MM.1S (cell line): ENCODE measurements around the gene CUBN.

Source experiments
- DNase-seq: peaks from one replicate; pipeline ENCODE4 v3.0.0-alpha.2; 2015
- H2AFZ ChIP-seq: fragments of 300-600 bp; sonication (generic); 2 replicates; pipeline ENCODE4 v1.6.0; 2016; ENCODE audit warnings: antibody characterized with exemption, low read length
- H3F3A ChIP-seq: fragments of 300-600 bp; sonication (generic); 2 replicates; pipeline ENCODE4 v1.6.1; 2016; ENCODE audit warnings: mild to moderate bottlenecking, antibody characterized with exemption, low read length, moderate library complexity, mixed read lengths; ENCODE audit not compliant: insufficient read depth
- H3K27ac ChIP-seq: fragments of 300-600 bp; sonication (generic); 2 replicates; pipeline ENCODE4 v1.5.1; 2016; ENCODE audit warnings: mild to moderate bottlenecking, low read length
- H3K27me3 ChIP-seq: fragments of 300-600 bp; sonication (generic); replicated peaks from 2 replicates; pipeline ENCODE4 v1.6.0; 2016; ENCODE audit warnings: low read length; ENCODE audit not compliant: insufficient read depth
- H3K36me3 ChIP-seq: fragments of 300-600 bp; sonication (generic); replicated peaks from 2 replicates; pipeline ENCODE4 v1.6.1; 2016; ENCODE audit warnings: mild to moderate bottlenecking, low read length, mixed read lengths; ENCODE audit not compliant: insufficient read depth
- H3K4me1 ChIP-seq: fragments of 300-600 bp; sonication (generic); 2 replicates; pipeline ENCODE4 v1.6.1; 2016; ENCODE audit warnings: low read length, mixed read lengths
- H3K4me2 ChIP-seq: fragments of 300-600 bp; sonication (generic); 2 replicates; pipeline ENCODE4 v1.6.0; 2016; ENCODE audit warnings: low read depth, low read length
- H3K4me3 ChIP-seq: fragments of 300-600 bp; sonication (generic); 2 replicates; pipeline ENCODE4 v1.5.1; 2016; ENCODE audit warnings: low read length, mixed read lengths
- H3K79me2 ChIP-seq: fragments of 300-600 bp; sonication (generic); 2 replicates; pipeline ENCODE4 v1.6.1; 2016; ENCODE audit warnings: mixed run types, low read length, mixed read lengths
- H3K9ac ChIP-seq: fragments of 300-600 bp; sonication (generic); 2 replicates; pipeline ENCODE4 v1.6.1; 2016; ENCODE audit warnings: low read length, mixed read lengths
- H3K9me2 ChIP-seq: fragments of 300-600 bp; sonication (generic); replicated peaks from 2 replicates; pipeline ENCODE4 v1.6.1; 2016; ENCODE audit warnings: mild to moderate bottlenecking, low read length, mixed read lengths; ENCODE audit not compliant: insufficient read depth
- H3K9me3 ChIP-seq: fragments of 300-600 bp; sonication (generic); replicated peaks from 2 replicates; pipeline ENCODE4 v1.6.1; 2016; ENCODE audit warnings: mild to moderate bottlenecking, low read length, mixed read lengths; ENCODE audit not compliant: insufficient read depth
- H4K20me1 ChIP-seq: fragments of 300-600 bp; sonication (generic); 2 replicates; pipeline ENCODE4 v1.6.1; 2016; ENCODE audit warnings: mild to moderate bottlenecking, low read length, moderate library complexity, mixed read lengths; ENCODE audit not compliant: insufficient read depth
- CTCF ChIP-seq: fragments of 300-600 bp; sonication (generic); IDR thresholded peaks from 2 replicates; pipeline ENCODE4 v1.5.1; 2016; ENCODE audit warnings: antibody characterized with exemption, low read length, mixed read lengths
- EZH2 ChIP-seq: fragments of 300-600 bp; sonication (generic); optimal IDR thresholded peaks from 2 replicates; pipeline ENCODE3; 2017; ENCODE audit warnings: low read depth, mild to moderate bottlenecking, antibody characterized with exemption, low read length, mixed read lengths
- EZH2phosphoT487 ChIP-seq: fragments of 300-600 bp; sonication (generic); IDR thresholded peaks from 2 replicates; pipeline ENCODE4 v1.6.1; 2018; ENCODE audit warnings: antibody characterized with exemption, low read length

CUBN gene

GRCh38 chr10:16780338-16780880, 349.2 kb downstream of the CUBN start:
- Histone ChIP-seq H3K27ac (no peak overlapping the region), H3K9me3 (no peaks in the 10 kb centered on the region), H2AFZ (no peak overlapping the region), H3K79me2 (no peaks in the 10 kb centered on the region), H3K9me2 (no peaks in the 10 kb centered on the region), H3K9ac (no peak overlapping the region), H3K4me2 (no peak overlapping the region), H3K27me3 (no peaks in the 10 kb centered on the region), H4K20me1 (no peaks in the 10 kb centered on the region), H3F3A (peaks cover 2% of the 10 kb centered on the region; the same call in 1 of the 2 replicates), H3K36me3 (no peaks in the 10 kb centered on the region), H3K4me3 (no peak overlapping the region), H3K4me1 (peaks cover 12% of the 10 kb centered on the region; the same call in 1 of the 2 replicates)
- DNase-seq, result no peak
- TF ChIP-seq CTCF, result no peak
- no peak for TF ChIP-seq EZH2phosphoT487
- no peak for TF ChIP-seq EZH2

GRCh38 chr10:16779384-16779915, 350.2 kb downstream of the CUBN start:
- Histone ChIP-seq H3K27me3 (no peaks in the 10 kb centered on the region), H3K27ac (no peak overlapping the region), H3F3A (peaks cover 2% of the 10 kb centered on the region; the same call in 1 of the 2 replicates), H3K4me2 (no peak overlapping the region), H3K4me1 (peaks cover 12% of the 10 kb centered on the region; the same call in 1 of the 2 replicates), H3K9me3 (no peaks in the 10 kb centered on the region), H2AFZ (no peak overlapping the region), H3K36me3 (no peaks in the 10 kb centered on the region), H3K9ac (no peak overlapping the region), H3K9me2 (no peaks in the 10 kb centered on the region), H4K20me1 (no peaks in the 10 kb centered on the region), H3K4me3 (no peak overlapping the region), H3K79me2 (no peaks in the 10 kb centered on the region)
- TF ChIP-seq EZH2phosphoT487, result no peak
- TF ChIP-seq EZH2, result no peak
- no peak for TF ChIP-seq CTCF
- DNase-seq, result peak; percentile 34

- no peak for TF ChIP-seq EZH2phosphoT487
- peak; percentile 72 for TF ChIP-seq CTCF
- TF ChIP-seq EZH2, result no peak
- Histone ChIP-seq H3K4me2 (no peak overlapping the region), H3K4me1 (peaks cover 12% of the 10 kb centered on the region; the same call in 1 of the 2 replicates), H3K9me3 (no peaks in the 10 kb centered on the region), H3K9ac (no peak overlapping the region), H2AFZ (no peak overlapping the region), H3F3A (peaks cover 2% of the 10 kb centered on the region; the same call in 1 of the 2 replicates), H3K36me3 (no peaks in the 10 kb centered on the region), H3K79me2 (no peaks in the 10 kb centered on the region), H4K20me1 (no peaks in the 10 kb centered on the region), H3K4me3 (no peak overlapping the region), H3K9me2 (no peaks in the 10 kb centered on the region), H3K27me3 (no peaks in the 10 kb centered on the region), H3K27ac (no peak overlapping the region)
- DNase-seq, result peak; percentile 52
These were observed 351.9 kb downstream of the CUBN start for GRCh38 chr10:16777473-16778370.
